CD4-positive, alpha-beta T cell treated with Interleukin-1 beta for 1 hour (primary cell): ENCODE results near the gene ZBTB9.
A peak's percentile ranks its signal among the peaks of the same experiment; 100 is the strongest.

Source experiments
- DNase-seq, 2 donors: peaks; one replicate each; pipeline ENCODE4 v3.0.0-alpha.2; 2020 to 2022

The ZBTB9 gene, protein sequence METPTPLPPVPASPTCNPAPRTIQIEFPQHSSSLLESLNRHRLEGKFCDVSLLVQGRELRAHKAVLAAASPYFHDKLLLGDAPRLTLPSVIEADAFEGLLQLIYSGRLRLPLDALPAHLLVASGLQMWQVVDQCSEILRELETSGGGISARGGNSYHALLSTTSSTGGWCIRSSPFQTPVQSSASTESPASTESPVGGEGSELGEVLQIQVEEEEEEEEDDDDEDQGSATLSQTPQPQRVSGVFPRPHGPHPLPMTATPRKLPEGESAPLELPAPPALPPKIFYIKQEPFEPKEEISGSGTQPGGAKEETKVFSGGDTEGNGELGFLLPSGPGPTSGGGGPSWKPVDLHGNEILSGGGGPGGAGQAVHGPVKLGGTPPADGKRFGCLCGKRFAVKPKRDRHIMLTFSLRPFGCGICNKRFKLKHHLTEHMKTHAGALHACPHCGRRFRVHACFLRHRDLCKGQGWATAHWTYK

DNA sequence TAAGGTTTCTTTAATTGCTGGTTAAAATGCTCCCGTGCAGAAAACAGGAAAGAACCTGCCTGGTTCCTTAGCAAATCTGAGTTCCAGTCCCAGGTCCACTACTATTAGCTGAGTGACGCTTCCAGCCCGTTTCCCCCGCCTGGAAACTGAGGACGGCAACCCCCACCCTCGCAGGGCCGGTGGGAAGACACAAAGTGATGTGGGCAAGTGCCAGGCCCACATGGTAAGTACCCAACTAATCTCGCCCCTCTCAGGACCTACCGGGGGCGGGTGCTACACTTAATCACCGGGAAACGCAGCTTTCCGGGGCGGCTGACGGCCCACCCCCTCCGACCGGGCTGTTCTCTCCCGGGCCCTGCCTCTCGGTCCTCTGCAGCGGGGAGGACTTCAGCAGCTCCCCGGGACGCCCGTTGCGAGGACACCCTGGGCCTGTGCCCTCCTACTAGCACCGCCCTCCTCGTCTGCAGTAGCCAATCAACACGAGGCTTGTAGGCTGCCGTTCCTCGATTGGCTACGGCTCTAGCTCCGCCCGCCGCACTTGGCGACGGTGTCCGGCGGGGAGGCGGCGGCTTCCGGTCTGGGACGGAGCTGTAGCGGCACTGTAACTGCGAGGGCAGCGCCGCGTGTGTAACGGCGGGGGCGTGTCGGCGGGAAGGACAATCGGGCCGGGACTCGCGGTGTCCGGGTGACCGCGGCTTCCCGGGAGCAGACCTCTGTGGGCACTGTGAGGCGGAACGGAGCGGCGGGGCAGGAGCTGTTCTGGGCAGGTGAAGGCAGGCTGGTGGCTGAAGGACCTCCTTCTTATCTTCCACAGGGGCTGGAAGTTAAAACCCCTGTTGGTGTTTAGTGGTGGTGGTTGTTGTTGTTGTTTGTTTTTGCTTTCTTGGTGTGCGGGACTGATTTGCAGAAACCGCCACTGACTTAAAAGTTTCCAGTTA is at the start of gene ZBTB9:
Gene ZBTB9, plus strand, starts transcription at position 568 of the 938 bp plus-strand sequence. CDS start 525 bp downstream, outside the sequence.
- peak; percentile 96 to 97 for DNase-seq

DNA sequence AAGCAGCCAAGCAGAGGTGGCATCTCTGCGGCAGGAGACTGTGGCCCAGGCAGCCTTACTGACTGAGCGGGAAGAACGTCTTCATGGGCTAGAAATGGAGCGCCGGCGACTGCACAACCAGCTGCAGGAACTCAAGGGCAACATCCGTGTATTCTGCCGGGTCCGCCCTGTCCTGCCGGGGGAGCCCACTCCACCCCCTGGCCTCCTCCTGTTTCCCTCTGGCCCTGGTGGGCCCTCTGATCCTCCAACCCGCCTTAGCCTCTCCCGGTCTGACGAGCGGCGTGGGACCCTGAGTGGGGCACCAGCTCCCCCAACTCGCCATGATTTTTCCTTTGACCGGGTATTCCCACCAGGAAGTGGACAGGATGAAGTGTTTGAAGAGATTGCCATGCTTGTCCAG is 49.5 kb upstream of the ZBTB9 start:
- no peak for DNase-seq

DNA sequence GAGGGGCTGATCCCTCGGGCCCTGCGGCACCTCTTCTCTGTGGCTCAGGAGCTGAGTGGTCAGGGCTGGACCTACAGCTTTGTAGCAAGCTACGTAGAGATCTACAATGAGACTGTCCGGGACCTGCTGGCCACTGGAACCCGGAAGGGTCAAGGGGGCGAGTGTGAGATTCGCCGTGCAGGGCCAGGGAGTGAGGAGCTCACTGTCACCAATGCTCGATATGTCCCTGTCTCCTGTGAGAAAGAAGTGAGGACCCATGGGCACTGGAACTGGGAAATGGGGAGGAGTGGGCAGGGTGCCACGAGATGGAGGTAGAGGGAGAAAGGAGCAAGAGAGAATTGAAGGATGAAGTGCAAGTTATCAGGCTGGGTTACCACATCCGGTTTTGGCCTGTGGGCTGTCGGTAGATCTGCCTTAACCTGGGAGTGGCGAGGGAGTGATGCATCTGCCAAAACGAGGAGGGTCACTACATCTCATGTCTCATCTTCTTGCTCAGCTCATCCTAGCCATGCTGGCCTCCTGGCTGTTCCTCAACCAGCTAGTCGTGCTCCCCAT is 48.9 kb upstream of the ZBTB9 start:
- DNase-seq, result peak in 1 of 2 donors; percentile 26

DNA sequence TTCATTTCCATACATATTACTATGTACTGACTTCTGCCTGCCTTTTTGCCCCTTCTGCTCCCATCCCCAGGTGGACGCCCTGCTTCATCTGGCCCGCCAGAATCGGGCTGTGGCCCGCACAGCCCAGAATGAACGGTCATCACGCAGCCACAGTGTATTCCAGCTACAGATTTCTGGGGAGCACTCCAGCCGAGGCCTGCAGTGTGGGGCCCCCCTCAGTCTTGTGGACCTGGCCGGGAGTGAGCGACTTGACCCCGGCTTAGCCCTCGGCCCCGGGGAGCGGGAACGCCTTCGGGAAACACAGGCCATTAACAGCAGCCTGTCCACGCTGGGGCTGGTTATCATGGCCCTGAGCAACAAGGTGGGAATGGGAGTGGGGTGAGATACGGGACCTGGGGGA is 48.2 kb upstream of the ZBTB9 start:
- no peak for DNase-seq

DNA sequence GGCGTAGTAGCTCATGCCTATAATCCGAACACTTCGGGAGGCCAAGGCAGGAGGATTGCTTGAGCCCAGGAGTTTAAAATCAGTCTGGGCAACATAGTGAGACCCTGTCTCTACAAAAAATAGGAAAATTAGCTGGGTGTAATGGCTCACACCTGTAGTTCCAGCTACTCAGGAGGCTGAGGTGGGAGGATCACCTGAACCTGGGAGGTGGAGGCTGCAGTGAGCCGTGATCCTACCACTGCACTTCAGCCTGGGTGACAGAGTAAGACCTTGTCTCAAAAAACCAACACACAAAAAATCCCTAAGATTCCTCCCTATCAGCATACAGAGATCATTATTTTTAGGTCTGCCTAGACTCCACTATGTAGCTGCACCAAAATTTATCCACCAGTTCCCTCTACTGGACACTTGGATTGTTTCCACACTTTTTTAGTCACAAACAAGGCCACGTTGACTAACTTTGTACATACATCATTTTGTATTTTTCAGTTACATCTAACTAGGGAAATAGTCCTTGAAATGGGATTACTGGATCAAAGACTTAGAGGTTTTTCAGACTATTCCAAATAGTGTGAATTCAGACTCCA is 47.2 kb upstream of the ZBTB9 start:
- peak in 1 of 2 donors; percentile 22 for DNase-seq

DNA sequence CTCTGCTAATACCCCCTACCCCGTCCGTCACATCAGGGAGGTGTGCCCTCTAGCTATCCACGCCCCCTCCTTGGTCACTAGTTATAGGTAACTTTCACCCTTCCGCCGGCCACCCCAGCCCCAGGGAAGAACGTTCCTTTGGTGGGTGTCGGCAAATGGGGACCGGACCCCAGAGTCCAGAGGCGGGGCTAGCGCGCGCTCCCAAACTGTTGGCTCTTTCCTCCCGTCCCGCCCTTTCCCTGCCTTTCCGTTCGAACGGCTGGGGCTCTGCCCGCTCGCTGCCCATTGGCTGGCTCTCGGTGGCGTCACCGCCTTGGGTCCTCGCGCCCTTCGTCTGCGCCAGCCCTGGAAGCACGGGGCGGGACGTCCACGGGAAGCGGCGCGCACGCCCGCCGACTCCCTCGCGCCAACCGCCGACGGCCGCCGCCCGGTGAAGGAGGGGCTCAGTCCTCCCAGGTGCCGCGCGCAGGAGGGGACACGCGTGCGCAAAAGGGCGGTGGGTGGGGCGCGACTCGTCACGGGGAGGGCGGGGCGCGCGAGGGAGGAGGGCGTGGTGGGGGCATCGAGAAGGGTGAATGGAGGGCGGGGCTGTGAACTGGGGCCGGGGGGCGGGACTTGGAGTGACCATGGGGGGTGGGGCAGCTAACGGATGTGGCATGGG is 44.2 kb upstream of the ZBTB9 start:
- DNase-seq, result peak; percentile 98 to 99

DNA sequence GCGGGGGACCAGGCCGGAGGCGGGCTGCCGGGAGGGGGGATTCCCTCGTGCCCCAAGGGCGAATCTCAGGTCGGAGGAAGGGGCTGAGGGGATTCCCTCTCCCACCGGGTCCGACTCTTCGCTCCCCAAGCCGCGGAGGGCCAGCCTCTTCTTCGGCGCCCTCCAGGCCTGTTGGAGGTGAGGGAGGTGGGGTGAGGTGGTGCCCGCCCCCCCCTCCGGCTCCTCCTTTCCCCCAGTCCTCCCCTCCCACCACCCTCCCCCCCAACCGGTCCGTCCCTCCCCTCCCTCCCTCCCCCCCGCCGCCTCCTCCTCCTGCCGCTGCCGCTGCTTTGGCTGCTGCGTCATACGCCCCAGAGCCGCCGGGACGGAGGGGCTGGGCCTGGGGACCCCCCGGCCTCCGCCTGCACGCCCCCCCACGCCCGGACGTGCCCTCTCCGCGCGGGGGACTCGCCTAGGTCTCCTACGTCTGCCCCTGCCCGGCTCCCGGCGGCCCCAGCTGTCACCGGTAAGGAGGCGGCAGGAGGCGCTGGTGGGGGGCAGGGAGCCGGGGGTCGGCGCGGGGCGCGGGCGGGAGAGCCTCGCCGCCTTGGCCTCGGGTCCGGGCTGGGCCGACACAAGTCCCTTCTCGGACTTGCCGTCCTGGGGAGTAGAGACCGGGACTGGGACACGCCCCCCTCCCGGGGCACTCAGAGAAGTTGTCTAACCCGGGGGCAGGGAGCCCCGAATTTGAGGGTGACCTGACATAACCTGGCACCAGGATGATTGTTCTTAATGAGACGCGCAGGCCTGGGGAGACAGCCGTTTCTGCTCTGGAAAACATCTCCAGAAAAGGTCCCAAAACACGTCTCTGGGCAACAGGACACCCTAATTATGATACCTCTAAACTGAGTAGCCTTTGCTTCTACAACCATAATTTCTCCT is 43.4 kb upstream of the ZBTB9 start, which contains the start of gene PHF1:
Gene PHF1, plus strand, starts transcription at position 304 of the 921 bp plus-strand sequence. CDS start 1,250 bp downstream, outside the sequence.
- DNase-seq, result peak in 1 of 2 donors; percentile 94

DNA sequence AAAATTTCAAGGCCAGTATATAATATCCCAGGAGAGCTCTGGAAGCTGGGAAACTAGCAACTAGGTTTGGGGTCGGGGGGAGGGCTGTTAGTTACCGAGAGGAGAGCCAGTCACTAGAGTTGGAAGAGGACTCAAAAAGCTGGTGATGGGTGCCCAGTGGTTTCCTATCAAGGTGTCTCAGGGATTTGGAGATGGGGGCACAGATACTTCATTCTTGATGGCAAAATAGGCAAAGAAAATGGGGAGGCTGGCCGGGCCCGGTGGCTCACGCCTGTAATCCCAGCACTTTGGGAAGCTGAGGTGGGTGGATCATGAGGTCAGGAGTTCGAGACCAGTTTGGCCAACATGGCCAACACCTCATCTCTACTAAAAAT is 42.8 kb upstream of the ZBTB9 start:
- DNase-seq, result no peak

DNA sequence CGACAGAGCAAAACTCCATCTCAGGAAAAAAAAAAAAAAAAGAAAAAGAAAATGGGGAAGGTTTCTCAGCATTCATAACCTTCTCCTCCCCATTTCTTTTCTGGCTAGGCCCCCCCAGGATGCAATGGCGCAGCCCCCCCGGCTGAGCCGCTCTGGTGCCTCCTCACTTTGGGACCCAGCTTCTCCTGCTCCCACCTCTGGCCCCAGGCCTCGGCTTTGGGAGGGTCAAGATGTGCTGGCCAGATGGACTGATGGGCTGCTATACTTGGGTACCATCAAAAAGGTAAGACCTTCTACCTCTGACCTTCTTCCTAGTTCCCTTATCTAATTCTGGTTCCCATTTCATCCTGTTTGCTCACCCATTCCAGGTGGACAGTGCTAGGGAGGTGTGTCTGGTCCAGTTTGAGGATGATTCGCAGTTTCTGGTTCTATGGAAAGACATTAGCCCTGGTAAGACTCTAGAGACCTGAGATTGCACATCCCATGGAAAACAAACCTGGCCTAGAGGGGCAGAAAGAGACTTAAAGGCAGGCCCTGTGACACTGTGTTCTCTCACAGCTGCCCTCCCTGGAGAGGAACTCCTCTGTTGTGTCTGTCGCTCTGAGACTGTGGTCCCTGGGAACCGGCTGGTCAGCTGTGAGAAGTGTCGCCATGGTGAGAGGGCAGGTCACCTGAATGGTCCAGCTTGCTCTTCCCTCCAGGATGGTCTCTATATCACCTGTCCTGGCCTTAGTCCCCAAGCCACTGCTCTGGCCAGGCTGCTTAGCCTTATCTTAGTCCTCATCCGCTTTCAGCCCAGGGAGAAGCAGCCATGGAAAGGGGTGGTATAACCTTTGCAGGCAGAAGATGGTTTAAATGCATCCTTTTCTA is 42.0 kb upstream of the ZBTB9 start:
- DNase-seq, result no peak

DNA sequence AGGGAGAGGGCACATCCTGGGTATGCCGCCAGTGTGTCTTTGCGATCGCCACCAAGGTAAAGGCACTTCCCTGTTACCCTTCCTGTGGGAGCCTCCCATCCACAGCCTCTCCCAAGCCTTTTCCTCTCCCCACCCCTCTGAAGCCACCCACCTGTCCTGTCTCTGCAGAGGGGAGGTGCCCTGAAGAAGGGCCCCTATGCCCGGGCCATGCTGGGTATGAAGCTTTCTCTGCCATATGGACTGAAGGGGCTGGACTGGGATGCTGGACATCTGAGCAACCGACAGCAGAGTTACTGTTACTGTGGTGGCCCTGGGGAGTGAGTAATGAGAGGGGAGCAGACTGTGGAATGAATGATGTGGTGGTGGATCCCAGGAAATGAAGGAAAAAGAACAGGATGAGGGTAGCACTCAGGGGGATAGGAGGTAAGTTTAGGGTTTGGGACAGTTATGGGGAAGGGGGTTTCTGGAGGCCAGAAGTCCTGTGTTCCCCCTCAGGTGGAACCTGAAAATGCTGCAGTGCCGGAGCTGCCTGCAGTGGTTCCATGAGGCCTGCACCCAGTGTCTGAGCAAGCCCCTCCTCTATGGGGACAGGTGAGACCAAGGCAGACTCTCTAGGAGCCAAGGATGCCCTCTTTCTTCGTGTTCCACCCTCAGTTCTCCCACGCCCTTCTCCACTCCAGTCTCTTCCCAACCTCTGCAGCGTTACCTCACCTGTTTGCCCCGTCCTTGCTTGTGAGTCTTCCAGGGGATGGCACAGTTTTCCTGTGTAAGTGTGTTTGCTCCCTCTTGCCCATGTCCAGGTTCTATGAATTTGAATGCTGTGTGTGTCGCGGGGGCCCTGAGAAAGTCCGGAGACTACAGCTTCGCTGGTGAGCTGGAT is 40.9 kb upstream of the ZBTB9 start:
- DNase-seq, result no peak

DNA sequence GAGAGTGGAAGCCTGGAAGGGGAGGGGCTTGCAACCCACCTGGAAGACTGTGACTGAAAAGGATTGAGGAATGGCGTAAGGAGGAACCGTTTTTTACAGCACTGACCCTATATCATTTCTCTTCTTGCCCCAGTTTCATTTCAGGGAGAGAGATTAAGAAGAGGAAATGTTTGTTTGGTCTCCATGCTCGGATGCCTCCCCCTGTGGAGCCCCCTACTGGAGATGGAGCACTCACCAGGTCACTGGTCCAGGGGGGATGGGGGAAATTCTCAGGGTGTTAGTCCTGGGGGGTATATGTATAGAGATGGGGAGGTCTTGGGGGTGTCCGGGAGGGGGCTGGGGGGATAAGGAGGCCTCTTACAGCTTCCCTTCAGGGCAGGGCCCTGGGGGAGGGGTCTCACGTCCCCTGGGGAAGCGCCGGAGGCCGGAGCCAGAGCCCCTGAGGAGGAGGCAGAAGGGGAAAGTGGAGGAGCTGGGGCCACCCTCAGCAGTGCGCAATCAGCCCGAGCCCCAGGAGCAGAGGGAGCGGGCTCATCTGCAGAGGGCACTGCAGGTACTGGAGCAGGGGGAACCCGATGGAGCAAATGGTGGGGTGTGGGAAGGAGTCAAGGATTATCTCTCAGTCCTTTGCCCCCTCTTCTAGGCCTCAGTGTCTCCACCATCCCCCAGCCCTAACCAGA is 39.6 kb upstream of the ZBTB9 start:
- peak; percentile 42 to 48 for DNase-seq

DNA sequence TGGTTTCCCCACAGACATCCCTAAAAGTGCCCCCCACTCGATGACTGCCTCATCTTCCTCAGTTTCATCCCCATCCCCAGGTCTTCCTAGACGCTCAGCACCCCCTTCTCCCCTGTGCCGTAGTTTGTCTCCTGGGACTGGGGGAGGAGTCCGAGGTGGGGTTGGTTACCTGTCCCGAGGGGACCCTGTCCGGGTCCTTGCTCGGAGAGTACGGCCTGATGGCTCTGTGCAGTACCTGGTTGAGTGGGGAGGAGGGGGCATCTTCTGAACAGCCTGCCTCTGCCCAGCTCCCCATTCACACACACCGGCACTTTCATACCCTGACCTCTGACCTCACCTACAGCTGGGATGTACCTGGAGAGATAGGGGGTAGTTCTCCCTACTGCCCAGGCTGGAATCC is 38.5 kb upstream of the ZBTB9 start:
- peak in 1 of 2 donors; percentile 8 for DNase-seq

DNA sequence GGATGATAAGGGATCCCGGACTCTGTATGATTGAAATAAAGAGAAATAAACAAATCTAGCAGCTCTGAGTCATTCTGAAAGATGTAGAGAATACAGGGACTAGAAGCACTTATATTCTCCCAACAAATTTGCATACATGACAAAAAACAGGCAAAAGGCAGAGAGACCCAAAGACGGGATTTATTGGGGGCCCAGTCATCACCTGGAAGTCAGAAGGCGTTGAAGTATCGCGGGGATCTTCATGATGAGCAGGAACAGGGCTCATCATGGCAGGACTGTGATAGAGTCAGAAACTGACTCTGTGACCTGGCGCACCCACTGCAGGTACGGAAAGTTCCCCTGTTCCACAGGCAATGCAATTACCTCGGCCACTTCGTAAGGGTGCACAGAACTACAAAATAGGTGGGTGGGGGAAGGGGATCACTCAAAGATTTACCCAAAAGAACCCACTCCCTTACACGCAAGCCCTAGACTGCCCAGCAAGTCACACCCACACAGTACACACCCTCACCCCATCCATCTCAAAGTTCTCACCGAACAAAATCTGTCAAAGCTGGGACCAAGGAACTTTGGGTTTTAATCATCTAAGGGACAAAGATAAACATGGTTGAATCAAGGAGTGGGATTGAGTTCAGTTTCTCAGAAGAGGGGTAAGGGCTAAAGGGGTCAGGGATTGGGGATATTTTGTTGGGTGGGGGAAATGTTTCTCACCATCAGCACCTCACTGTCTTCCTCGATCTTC is 37.8 kb upstream of the ZBTB9 start:
- peak in 1 of 2 donors; percentile 40 for DNase-seq

DNA sequence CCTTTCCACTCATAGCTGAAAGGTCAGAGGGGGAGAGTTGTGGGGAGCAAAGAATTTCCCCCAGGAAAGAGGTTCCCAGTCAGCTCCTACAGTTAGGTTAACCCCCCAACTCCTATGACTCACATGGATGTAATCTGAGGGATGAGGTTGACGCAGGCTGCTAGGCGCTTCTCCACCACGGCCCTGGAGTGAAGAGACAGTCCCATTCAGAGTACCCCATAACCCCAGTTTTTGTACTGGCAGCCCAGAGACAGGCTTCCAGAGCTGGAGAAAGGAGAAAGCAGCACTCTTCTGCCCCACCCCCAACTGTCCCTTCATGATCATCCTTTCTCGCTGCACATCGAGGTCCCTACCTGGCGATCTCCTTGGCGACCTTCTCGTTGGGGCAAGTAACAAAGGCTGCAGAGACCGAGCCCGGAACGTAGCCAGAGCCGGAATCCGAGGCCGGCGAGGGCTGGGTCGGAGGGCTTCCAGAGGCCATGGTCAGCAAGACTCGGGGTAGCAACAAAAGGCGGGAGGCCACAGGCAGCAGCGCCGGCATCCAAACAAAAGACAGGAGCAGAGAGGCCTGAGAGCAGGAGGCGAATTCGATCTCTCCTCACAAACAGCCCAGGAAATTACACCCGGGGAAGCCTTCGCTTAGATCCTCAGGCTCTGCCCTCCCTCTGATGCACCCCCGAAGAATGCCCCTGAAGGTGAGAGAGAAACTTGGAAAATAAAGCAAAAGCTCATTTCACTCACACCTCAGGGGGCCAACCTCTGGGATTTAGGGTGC is 37.1 kb upstream of the ZBTB9 start:
- DNase-seq, result peak; percentile 28 to 36

DNA sequence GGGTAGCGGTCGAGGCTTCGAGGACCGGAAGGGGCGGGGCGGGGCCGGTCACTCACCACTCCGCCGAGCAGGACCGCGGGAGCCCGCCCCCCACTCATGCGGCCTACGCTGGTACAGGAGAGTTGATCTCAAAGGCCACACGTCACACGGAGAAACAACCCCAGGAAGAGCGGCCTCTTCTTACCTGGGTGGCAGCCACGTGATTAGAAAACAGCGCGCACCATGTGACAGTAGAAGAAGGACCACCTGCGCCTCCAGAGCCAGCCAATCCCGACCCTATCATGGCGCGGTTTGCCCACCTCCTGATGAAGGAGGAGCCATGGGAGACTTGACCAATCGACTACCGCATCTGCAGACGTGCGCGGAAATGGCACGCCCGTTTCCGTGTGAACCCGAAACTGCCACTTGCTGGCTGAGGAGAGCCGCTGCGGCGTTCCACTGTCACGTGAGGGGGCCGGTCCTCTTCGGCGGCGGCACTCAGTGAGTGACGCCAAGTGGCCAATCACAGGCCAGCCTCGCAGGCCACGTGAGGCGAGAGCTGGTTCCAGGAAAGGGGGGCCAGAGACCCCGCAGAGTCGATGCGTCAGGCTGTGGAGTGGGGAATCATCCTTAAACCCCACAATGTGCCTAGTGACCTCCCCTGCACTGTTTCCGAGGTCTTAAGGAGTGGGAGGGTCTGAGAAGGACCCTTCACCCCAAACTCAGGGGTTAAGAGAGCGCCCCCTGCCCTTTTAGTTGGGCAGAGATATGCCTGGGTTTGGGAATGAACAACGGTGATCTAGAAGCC is 36.3 kb upstream of the ZBTB9 start, which contains the start of gene CUTA:
Gene CUTA, minus strand, starts transcription at position 205 of the 787 bp plus-strand sequence. Its CDS starts 107 bp downstream, at position 98.
- peak; percentile 100 for DNase-seq
